DMS53 (cell line): ENCODE measurements around the gene FHIP1A.

Source experiments
- DNase-seq: peaks from one replicate; lab custom pipeline; 2025; lab: John Stamatoyannopoulos, UW

FHIP1A gene

DNA sequence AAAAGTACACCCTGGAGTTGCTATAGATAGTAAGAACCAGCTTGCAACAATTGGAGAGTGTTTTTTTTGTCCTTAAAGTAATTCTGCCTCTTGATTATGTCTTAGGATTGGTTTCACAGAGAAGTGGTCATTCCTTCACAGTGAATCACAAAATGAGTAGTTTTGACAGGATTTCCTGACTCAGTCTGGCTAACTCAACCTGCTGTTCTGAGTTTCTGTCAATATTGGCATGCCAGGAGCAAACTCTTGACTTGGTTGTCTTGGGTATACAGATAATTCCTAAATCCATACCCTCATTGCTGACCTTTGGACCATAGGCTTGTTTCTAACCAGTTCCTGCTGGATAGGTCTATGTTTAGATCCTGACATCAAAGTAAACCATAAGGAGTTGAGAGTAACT lies 9.4 kb downstream of the FHIP1A start:
- DNase-seq, result peak; percentile 89

GRCh38 chr4:151418856-151419255 lies 9.9 kb downstream of the FHIP1A start:
- peak; percentile 51 for DNase-seq

GRCh38 chr4:151420250-151420807 lies 11.4 kb downstream of the FHIP1A start:
- no peak for DNase-seq

DNA sequence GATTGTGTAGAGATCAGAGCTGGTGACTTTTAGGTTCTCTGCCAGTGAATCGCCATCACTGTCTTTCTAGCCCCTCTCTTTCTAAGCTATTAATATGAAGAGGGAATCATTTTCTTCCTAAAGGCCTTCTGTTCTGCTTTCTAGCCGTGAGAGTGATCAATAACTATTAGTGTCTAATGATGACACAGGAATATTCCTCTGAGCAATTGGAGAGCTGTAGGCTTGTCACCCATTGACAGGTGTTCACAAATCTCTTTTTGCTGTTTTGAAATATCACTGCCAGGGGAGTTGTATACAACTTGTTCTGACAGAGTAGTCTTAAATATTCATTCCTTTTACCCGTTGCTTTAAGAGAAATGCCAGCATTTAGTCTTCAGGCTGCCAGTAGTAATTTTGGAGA lies 13.9 kb downstream of the FHIP1A start:
- no peak for DNase-seq

- DNase-seq, result no peak
Observed at GRCh38 chr4:151426513-151426912, 17.5 kb downstream of the FHIP1A start.

DNA sequence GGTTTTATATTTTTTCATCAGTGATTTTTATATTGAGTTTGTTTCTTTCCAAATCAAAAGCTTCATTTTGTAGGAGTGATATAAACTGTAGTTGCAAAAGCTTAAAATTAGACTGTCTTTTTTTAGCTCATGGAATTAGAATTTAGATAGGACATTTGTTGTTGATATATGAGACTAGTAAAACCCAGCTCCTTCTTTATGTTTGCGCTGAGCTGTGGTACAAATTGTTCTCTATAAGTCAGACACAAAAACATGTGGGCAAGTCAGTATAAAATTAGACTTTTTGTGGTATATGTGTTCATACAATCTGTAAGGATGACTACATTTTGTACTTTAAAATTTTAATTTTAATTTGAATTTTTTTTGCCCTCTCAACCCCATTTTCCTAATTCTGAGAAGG lies 18.3 kb downstream of the FHIP1A start:
- no peak for DNase-seq

- DNase-seq, result no peak
Observed at GRCh38 chr4:151428346-151428745, 19.4 kb downstream of the FHIP1A start.

DNA sequence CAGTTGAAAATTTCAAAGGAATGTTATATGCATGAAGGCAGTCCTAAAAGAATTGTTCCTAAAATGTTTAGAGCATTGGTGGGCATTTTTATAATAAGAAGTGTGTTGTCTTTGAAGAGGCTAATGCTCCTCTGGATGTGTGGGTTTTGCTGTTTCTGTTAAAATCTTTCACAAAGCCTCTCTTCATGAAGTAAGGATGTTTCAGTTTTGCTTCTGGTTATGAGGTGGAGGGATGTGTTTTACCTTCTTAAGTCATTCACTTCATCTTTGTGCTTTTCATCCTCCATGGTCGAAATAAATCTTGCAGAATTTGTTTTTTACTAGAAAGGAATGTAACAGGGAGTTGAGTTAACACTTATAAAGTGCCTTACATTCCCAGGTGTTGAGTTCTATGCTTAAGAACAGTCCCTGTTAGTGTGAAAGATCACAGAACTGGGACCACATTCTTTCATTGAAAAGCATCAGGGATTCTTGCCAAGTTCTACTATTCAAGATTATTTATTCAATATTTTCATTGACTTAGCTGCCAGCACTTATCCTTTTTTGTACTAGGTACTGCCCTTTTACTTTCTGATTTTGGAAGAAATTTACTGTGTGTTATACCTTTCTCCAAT lies 21.1 kb downstream of the FHIP1A start:
- no peak for DNase-seq

DNA sequence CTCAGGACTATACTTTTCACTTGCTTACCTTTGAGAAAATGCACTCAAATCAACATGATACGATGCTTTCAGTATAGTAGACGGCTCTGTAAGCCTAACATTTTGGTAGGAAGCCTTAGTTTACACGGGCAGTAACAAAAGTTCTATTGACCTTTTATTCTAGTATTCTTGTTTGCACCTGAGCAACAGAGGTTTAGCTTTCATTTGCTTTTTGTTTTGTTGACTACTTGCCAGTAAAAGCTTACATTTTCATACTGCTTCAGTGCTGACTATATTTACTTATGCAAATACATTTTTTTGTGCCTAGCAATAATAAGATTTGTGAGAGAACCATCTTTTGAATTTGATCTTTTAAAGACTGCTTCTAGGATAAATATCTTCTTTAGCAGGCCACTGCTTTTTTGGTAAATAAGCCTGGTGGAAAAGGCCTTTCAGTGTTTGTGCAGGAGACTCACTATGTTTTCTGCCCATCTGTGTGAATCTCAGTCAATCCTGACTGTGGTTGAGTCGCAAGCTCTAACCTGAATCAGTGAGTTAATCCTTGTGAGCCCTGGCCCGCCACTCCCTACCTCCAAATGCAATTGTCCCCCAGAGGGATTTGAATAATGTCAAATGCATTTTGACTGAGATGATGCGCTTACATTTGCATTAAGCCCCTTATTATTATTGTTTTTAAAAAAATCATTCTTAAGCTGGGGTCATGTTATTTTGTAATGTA lies 21.9 kb downstream of the FHIP1A start:
- DNase-seq, result no peak

DNA sequence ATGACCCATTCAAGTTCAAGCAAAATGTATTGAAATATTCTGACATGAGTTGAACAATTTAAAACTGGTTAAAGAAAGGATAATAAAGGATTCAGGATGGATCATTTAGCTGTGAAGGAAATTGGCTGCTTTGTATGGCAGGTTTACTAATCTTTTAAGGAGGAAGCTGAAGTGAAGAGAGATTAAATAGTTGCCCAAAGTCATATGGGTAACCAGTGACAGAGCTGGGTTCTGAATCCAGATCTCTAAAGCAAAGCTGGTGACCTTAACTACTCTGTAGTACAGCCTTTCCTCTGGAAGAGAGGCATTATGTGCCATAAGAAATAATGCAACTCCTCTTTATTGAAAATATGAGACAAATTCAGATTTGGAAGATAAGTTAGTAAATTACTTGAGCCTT lies 22.8 kb downstream of the FHIP1A start:
- no peak for DNase-seq

DNA sequence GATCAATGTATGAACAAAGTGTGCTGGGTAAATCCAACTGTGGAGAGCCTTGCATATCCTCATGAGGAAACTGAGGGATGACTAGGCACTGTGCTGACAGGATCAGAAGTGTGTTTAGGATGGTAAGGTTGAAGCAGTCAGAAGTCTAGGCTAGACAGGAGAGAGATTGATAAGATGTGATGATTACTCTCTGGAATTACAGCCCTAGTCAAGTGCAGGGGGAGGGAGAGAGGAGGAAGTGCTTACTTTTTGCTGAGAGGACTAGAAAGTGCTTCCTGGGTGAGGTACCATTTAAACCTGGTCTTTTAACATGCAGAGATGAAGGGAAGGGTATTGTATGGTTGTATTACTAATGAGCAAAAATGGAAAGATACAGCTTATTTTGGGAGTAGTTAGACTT lies 23.7 kb downstream of the FHIP1A start:
- peak; percentile 5 for DNase-seq

- no peak for DNase-seq
Observed at GRCh38 chr4:151434183-151434860, 25.3 kb downstream of the FHIP1A start.

GRCh38 chr4:151436093-151436518 lies 27.1 kb downstream of the FHIP1A start:
- DNase-seq, result no peak

DNA sequence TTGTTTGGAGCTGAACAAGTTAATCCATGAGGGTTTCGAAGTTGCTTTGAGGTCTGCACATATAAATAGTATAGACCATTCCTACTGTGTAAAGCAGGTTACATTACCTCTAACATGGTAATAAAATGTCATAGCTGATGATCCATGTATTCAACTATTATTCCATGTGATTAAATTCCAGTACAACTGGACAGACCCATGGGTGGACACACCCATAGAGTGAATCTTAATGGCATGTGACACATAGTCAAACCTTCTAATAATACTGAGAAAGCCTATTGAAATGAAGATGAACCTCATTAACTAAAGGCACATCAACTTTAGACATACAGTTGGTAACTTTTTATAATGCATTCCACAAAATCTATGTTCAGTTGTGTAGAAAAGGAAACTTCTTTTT lies 28.5 kb downstream of the FHIP1A start:
- no peak for DNase-seq

GRCh38 chr4:151438154-151438553 lies 29.2 kb downstream of the FHIP1A start:
- DNase-seq, result no peak

- no peak for DNase-seq
Observed at GRCh38 chr4:151439320-151439719, 30.3 kb downstream of the FHIP1A start.

DNA sequence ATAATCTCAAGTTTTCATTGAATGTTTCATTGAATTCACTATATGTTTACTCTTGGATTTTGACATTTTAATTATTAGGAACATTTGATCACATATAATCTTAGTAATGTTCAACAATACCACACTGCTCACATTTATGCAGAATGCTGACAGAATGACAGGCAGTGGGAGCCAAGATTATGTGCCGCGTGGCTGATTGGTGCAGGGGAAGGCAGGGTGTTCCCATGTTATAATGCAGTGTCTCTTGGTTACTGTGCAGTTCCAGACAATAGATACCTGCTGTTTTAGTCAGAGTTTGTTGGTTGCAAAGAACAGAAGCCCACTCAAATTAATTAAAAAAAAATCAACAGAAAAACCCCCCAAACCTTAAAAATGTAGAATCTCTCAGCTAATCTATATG lies 33.0 kb downstream of the FHIP1A start:
- DNase-seq, result no peak

DNA sequence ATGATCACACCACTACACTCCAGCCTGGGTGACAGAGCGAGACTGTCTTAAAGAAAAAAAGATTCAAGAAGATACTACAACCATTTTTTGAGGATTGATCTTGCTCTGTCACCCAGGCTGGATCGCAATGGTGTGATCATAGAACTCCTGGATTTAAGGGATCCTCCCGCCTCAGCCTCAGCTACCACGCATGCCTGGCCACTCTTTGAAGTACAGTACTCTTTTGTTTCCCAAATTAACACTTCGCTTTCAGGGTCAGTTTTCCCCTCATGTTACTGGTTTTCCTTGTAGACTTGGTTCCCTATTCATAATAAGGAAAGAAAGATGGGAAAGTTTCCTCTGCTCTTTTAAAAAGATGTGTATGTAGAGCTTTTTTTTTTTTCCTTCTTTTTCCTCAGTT lies 34.3 kb downstream of the FHIP1A start:
- no peak for DNase-seq

GRCh38 chr4:151443752-151444151 lies 34.8 kb downstream of the FHIP1A start:
- DNase-seq, result no peak

DNA sequence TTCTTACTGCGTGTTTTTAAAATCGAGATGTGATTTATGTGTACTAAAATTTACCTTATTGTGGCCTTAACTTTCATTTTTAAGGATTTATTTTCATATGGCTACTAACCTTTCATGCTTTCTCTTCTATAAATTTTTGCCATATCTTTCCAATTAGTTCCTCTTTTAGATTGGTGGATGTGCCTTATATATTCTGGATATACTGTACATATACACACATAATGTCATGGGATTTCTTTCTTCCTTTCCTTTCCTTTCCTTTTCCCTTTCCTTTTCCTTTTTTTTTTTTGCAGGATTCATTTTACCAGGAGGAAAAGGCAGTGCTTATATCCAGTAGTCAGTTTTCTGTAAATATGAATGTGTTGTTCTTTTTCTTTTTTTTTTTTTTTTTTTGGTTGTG lies 37.2 kb downstream of the FHIP1A start:
- no peak for DNase-seq

GRCh38 chr4:151454513-151454912 lies 45.5 kb downstream of the FHIP1A start:
- DNase-seq, result no peak

DNA sequence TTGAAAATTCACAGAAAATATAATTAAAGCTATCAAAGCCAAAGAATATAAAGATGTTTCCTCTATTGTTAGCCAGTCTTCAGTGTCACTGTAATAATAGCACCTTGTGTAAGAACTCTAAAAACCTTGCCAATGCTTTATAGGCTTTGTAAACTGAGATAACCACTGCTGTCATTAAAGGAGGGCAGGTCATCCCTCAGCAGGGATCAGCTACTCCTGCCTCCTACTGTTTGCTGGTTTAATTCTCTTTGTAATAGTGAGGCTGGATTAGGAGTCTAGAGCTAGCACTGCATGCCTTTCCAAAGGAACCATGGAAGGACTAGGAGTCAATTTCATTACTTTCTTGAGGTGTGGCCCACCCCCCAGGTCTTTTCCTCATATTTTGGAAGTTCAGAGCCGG lies 46.2 kb downstream of the FHIP1A start:
- no peak for DNase-seq

DNA sequence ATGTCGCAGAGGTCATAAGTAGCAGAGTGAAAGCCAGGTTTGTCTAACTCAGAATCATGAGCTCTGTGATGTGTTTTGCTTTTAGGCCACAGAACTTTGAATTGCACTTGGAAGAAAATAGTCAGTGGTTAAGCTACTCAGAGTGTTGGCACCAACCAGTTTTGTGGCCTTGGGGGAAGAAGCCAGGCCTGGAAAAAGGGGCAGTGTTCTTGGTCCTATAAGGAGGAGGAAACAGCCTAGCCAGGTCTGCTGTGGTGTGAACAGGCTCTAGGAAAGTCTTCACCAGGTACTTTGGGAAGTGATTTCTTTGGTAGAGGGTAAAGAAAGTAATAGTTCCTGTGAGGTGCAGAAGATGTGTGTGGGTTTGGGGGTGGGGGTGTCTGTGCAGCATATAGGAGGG lies 49.2 kb downstream of the FHIP1A start:
- DNase-seq, result no peak
